ENCODE results near the gene C19orf25.
"Not testable (repeated sequence)": the region's sequence is repeated elsewhere in the genome, so short reads cannot be mapped to it uniquely, and the experiment has no call there.

C19orf25 gene

GRCh38 chr19:1478934-1479707, at the start of gene C19orf25:
C19orf25 (minus strand) TSS chr19:1479215; CDS start chr19:1478903, 312 bp downstream.
- peak; percentile 54 for DNase-seq

- DNase-seq = no peak
Observed at GRCh38 chr19:1527650-1528309, 48.8 kb upstream of the C19orf25 start.

- DNase-seq = no peak
Observed at GRCh38 chr19:1526979-1527649, 48.1 kb upstream of the C19orf25 start.

- no peak for DNase-seq
Observed at GRCh38 chr19:1526066-1526778, 47.2 kb upstream of the C19orf25 start.

GRCh38 chr19:1525343-1525742, 46.3 kb upstream of the C19orf25 start:
- DNase-seq = no peak

- DNase-seq = no peak
Observed at GRCh38 chr19:1524972-1525325, 45.9 kb upstream of the C19orf25 start.

- DNase-seq = no peak
Observed at GRCh38 chr19:1524287-1524971, 45.4 kb upstream of the C19orf25 start.

- DNase-seq = no peak
Observed at GRCh38 chr19:1523412-1524286, 44.6 kb upstream of the C19orf25 start, which contains the start of gene PLK5. PLK5 (plus strand) TSS chr19:1524077; CDS start chr19:1526997, 2,920 bp downstream.

GRCh38 chr19:1522838-1523237, 43.8 kb upstream of the C19orf25 start:
- no peak for DNase-seq

- no peak for DNase-seq
Observed at GRCh38 chr19:1522061-1522460, 43.0 kb upstream of the C19orf25 start.

- no peak for DNase-seq
Observed at GRCh38 chr19:1521636-1522035, 42.6 kb upstream of the C19orf25 start.

GRCh38 chr19:1520203-1520780, 41.3 kb upstream of the C19orf25 start:
- no peak for DNase-seq

GRCh38 chr19:1519802-1520201, 40.8 kb upstream of the C19orf25 start:
- DNase-seq = not testable (repeated sequence)

GRCh38 chr19:1518471-1518870, 39.5 kb upstream of the C19orf25 start:
- DNase-seq = no peak

- DNase-seq = no peak
Observed at GRCh38 chr19:1516395-1516753, 37.4 kb upstream of the C19orf25 start.

GRCh38 chr19:1514986-1515721, 36.1 kb upstream of the C19orf25 start:
- no peak for DNase-seq

GRCh38 chr19:1514295-1514661, 35.3 kb upstream of the C19orf25 start:
- DNase-seq = no peak

GRCh38 chr19:1513499-1514294, 34.7 kb upstream of the C19orf25 start:
- no peak for DNase-seq

- DNase-seq = no peak
Observed at GRCh38 chr19:1512671-1513498, 33.9 kb upstream of the C19orf25 start, which contains the start of gene ADAMTSL5. ADAMTSL5 (minus strand) TSS chr19:1513019; CDS start chr19:1510943, 2,076 bp downstream.

Measured in GOT3 (cell line).